GM18499 (cell line): ENCODE measurements around the gene SBF2.

Experiments
- ATAC-seq: cut with Tn5 transposase; IDR thresholded peaks from one replicate; pipeline ENCODE4 v1.9.1; 2021; ENCODE audit warnings: moderate number of reproducible peaks; ENCODE audit not compliant: insufficient read depth, unreplicated experiment

SBF2 gene

DNA sequence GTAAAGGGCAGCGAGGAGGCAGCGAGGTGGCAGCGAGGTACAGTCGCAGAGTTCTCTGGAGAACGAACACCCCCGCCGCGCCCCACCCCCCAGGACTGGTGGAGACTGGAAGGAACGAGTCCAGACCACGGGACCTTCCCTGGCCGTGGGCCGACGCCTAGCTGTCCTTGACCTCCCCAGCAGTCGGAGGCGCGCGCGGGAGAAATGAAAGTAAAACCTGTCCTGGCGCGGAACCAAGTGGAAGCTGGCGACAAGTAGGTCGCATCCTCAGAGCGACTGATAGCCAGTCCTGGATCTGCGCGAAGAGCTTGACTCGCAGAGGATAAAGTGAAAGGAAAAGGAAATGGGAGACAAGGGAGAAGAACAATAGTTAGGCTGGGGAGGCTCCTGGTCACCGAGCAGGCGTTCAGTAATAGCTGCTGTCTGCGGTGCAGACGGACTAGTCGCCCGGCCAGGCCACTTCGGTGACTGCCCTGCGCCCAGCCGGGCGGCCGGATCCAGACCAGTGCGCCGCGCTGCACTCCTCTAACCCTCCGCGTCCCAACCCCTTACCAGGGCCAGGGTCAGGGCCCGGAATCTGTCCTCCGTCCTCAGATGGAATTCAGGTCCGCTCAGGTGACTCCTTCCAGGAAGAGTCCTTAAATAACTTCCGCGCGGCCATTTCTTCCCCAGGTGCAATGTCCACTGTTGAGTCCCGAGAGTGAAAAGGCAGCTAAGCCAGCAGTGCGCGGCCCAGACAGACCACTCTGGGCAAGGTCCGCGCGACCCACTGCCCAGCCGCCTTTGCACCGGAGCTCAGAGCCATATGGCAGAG, 8.9 kb upstream of the SBF2 start:
- no peak for ATAC-seq

- ATAC-seq, result no peak
Observed at GRCh38 chr11:10302359-10302743, 8.3 kb upstream of the SBF2 start.

GRCh38 chr11:10301656-10302358, 7.8 kb upstream of the SBF2 start:
- no peak for ATAC-seq

- ATAC-seq, result peak; percentile 94
Observed at GRCh38 chr11:10298342-10298741, 4.3 kb upstream of the SBF2 start.

GRCh38 chr11:10295064-10295901, 1.3 kb upstream of the SBF2 start:
- no peak for ATAC-seq

GRCh38 chr11:10294290-10294953, 403 bp upstream of the SBF2 start:
- ATAC-seq, result no peak

- no peak for ATAC-seq
Observed at GRCh38 chr11:10291801-10292638, 2.0 kb downstream of the SBF2 start.

DNA sequence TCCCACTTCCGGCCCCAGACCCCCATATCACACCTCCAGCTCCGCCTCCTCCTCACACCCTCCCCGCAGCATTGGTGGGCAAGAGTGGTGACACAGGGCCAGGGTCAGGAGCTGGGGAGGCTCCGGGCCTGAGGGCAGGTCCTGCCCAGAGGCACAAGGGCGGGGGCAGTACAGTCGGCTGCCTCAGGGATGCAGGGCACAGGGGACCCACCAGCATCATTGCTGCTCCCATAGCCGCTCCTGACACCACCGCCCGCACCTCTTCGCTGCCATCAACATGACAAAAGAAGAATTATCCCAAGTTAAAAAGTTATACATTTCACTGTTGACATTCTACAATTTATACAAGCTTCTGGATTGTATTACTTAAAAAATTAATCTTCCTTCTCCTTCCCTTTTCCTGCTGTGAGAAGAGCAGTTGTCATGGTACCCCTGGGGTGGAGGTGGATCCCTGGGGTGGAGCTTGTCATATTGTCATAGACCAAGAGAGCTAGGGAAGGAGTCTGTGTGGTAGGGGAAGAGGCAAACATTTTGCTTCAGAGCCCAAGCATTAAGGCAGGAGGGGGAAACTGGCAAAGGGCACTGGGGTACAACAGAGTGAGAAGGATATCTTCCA, 4.1 kb downstream of the SBF2 start:
- no peak for ATAC-seq

GRCh38 chr11:10288881-10289764, 4.9 kb downstream of the SBF2 start:
- ATAC-seq, result no peak

- ATAC-seq, result no peak
Observed at GRCh38 chr11:10287766-10288715, 6.0 kb downstream of the SBF2 start.

DNA sequence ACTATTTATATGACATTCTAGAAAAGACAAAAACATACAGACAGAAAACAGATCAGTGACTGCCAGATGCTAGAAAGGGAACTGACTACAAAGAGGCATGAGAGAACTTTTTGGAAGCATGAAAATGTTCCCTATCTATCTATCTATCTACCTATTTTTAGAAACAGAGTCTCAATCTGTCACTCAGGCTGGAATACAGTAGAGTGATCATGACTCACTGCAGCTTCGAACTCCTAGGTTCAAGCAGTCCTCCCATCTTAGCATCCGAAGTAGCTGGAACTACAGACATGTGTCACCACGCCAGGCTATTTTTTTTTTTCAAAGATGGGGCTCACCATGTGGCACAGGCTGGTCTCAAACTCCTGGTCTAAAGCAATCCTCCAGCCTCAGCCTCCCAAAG, 6.9 kb downstream of the SBF2 start:
- no peak for ATAC-seq

- no peak for ATAC-seq
Observed at GRCh38 chr11:10285148-10285802, 8.7 kb downstream of the SBF2 start.

- no peak for ATAC-seq
Observed at GRCh38 chr11:10283991-10284390, 10.0 kb downstream of the SBF2 start.

DNA sequence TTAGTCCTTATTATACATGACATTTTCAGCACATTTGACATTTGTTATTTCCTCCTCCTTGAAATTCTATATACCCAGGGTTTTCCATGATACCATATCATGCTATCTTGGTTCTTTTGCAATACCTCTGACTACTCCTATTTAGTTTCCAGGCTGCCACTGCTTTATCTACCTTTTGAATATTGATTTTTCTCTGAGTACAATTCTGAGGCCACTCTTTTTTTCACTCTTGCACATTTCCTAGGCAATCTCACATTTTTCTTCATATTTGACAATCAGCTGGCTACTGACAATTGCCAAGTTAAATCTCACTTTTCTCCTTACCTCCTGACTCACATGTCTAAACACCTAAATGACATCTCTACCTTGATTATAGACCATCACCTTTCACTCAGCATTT, 11.9 kb downstream of the SBF2 start:
- no peak for ATAC-seq

DNA sequence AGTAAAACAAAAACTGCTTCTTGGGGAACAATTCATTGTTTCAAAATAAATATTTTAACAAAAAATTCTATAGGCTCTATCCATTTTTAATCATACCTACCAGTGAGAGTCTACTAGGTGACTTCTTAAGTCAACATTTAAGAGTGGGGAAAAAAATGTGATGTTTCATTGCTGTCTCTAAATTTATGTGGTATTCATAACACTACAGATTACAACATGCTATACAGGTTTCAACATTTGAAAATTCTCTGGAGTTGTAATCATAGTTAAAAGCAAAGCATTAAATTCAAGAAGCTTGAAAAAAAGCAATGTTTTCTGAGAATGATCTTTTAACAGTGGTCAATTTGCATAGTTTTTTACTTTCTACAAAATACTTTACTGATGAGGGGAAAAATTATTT, 18.3 kb downstream of the SBF2 start:
- ATAC-seq, result no peak

DNA sequence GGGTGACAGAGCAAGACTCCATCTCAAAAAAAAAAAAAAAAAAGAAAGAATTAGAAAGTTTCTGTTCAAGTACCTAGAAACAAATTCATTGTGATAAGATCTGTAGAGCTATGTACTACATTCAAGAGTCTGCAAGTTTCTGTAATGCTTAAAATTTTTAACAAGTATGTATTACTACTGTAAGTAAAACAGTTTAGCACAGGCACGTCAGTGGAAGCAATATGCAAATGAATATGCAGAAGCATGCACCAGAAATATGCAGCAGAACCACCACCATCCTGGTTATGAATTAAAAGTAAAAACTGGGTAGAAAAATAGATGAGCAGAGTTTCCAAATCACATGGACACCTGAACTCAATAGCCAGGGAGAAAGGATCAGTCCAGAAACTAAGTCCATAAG, 19.3 kb downstream of the SBF2 start:
- ATAC-seq, result no peak

GRCh38 chr11:10273738-10274137, 20.3 kb downstream of the SBF2 start:
- no peak for ATAC-seq
